H1 (cell line): ENCODE data around the gene KISS1. TPM values are rescaled to one million over a fixed set of nuclear protein-coding genes. Genes with fewer than 3 reads are reported as not detected.

Experiments used
- CTCF ChIA-PET: fragments of 300-600 bp; sonication (Branson Sonifier 250); formaldehyde crosslinking; loops from one replicate; lab custom pipeline; 2021; ENCODE audit not compliant: partially characterized antibody; lab: Charles Lee
- POLR2A ChIA-PET: fragments of 300-600 bp; sonication (Branson Sonifier 250); formaldehyde crosslinking; loops from one replicate; lab custom pipeline; 2021; ENCODE audit warnings: inconsistent platforms; ENCODE audit not compliant: partially characterized antibody; lab: Charles Lee
- DNase-seq, 2 experiments: peaks; one replicate each; pipeline versions ENCODE4 v3.0.0 to v3.0.0-alpha.2; 2010 to 2022; ENCODE audit warnings: low spot score in 2 of 2, low read depth in 1 of 2, mixed read lengths in 1 of 2
- FAIRE-seq: peaks from 2 replicates; lab custom pipeline; 2011; peaks lifted over from hg19 to GRCh38; lab: Jason Lieb, UNC
- H2AFZ ChIP-seq: 2 replicates; pipeline ENCODE4 v1.8.1; 2012; ENCODE audit warnings: low read length, inconsistent platforms
- H2AK5ac ChIP-seq: 2 replicates; pipeline ENCODE4 v1.6.1; 2013; ENCODE audit warnings: low read depth, low read length
- H2BK120ac ChIP-seq: replicated peaks from 2 replicates; pipeline ENCODE3; 2013; ENCODE audit warnings: low read depth, low read length, inconsistent platforms
- H2BK12ac ChIP-seq: 2 replicates; pipeline ENCODE4 v1.6.1; 2013; ENCODE audit warnings: low read depth, low read length
- H2BK15ac ChIP-seq: 2 replicates; pipeline ENCODE4 v1.6.1; 2013; ENCODE audit warnings: low read length
- H2BK20ac ChIP-seq: 2 replicates; pipeline ENCODE4 v1.6.1; 2013; ENCODE audit warnings: low read length
- H2BK5ac ChIP-seq: 2 replicates; pipeline ENCODE4 v1.6.1; 2013; ENCODE audit warnings: low read depth, low read length
- H3K14ac ChIP-seq: 2 replicates; pipeline ENCODE4 v1.6.1; 2013; ENCODE audit warnings: inconsistent platforms; ENCODE audit not compliant: insufficient read length
- H3K18ac ChIP-seq: 2 replicates; pipeline ENCODE4 v1.6.1; 2013; ENCODE audit warnings: low read length; ENCODE audit errors: extremely low read depth
- H3K23ac ChIP-seq: 2 replicates; pipeline ENCODE4 v1.6.1; 2013; ENCODE audit warnings: inconsistent platforms; ENCODE audit not compliant: insufficient read length
- H3K23me2 ChIP-seq: 2 replicates; pipeline ENCODE4 v1.6.1; 2013; ENCODE audit warnings: low read depth, low read length
- H3K27ac ChIP-seq: 2 replicates; pipeline ENCODE4 v1.6.1; 2011; ENCODE audit warnings: low read depth, low read length, inconsistent platforms
- H3K27me3 ChIP-seq, 4 experiments: replicated peaks in 1 of 4; 1 replicate in 1 of 4; 2 replicates in 3 of 4; pipeline versions ENCODE4 v1.6.1 to v1.8.1; 2011 to 2013; ENCODE audit warnings: low read length in 3 of 4, mild to moderate bottlenecking in 3 of 4, inconsistent platforms in 2 of 4, mixed read lengths in 2 of 4, moderate library complexity in 1 of 4; ENCODE audit not compliant: control insufficient read depth in 3 of 4, insufficient read depth in 3 of 4; ENCODE audit errors: extremely low read depth in 1 of 4
- H3K36me3 ChIP-seq, 4 experiments: 2 replicates each; pipeline versions ENCODE4 v1.6.1 to v1.8.1; 2011 to 2013; ENCODE audit warnings: mild to moderate bottlenecking in 4 of 4, low read length in 3 of 4, moderate library complexity in 2 of 4, control low read depth in 1 of 4, inconsistent platforms in 1 of 4; ENCODE audit not compliant: insufficient read depth in 4 of 4, control insufficient read depth in 2 of 4
- H3K4ac ChIP-seq: replicated peaks from 2 replicates; pipeline ENCODE3; 2013; ENCODE audit warnings: low read length, low read depth, mixed read lengths, inconsistent platforms; ENCODE audit not compliant: insufficient read length
- H3K4me1 ChIP-seq, 4 experiments: replicated peaks in 1 of 4; 1 replicate in 1 of 4; 2 replicates in 3 of 4; pipeline versions ENCODE4 v1.6.1 to v1.8.1; 2011 to 2013; ENCODE audit warnings: low read length in 3 of 4, inconsistent platforms in 2 of 4, mixed read lengths in 1 of 4; ENCODE audit not compliant: insufficient read depth in 4 of 4, control insufficient read depth in 3 of 4
- H3K4me2 ChIP-seq, 2 experiments: 2 replicates each; pipeline versions ENCODE4 v1.6.1 to v1.8.1; 2011 to 2013; ENCODE audit warnings: low read depth in 2 of 2, low read length in 2 of 2, control low read depth in 1 of 2, inconsistent platforms in 1 of 2, mild to moderate bottlenecking in 1 of 2; ENCODE audit not compliant: insufficient read depth in 1 of 2
- H3K4me3 ChIP-seq, 4 experiments: fragments of 200-600, 300-600 bp in 1 of 4; sonication (generic), shearing (Covaris generic), sonication (Bioruptor Twin) in 1 of 4; 2 replicates each; pipeline versions ENCODE4 v1.5.1 to v1.8.1; 2011 to 2016; ENCODE audit warnings: low read length in 4 of 4, low read depth in 3 of 4, control low read depth in 2 of 4, inconsistent platforms in 2 of 4, mild to moderate bottlenecking in 2 of 4, mixed read lengths in 1 of 4, moderate library complexity in 1 of 4; ENCODE audit not compliant: insufficient read depth in 2 of 4; ENCODE audit errors: extremely low read depth in 1 of 4
- H3K56ac ChIP-seq: replicated peaks from 2 replicates; pipeline ENCODE3; 2013; ENCODE audit warnings: low read depth, mild to moderate bottlenecking, mixed read lengths, low read length, inconsistent platforms; ENCODE audit not compliant: insufficient read length
- H3K79me1 ChIP-seq: 2 replicates; pipeline ENCODE4 v1.6.1; 2013; ENCODE audit warnings: low read depth, low read length, control low read depth
- H3K79me2 ChIP-seq, 2 experiments: 2 replicates each; pipeline versions ENCODE4 v1.6.1 to v1.8.1; 2012 to 2013; ENCODE audit warnings: low read length in 2 of 2, mild to moderate bottlenecking in 2 of 2, inconsistent platforms in 1 of 2; ENCODE audit not compliant: insufficient read depth in 2 of 2, control insufficient read depth in 1 of 2
- H3K9ac ChIP-seq, 4 experiments: replicated peaks in 1 of 4; 1 replicate in 1 of 4; 2 replicates in 3 of 4; pipeline versions ENCODE4 v1.6.1 to v1.8.1; 2011 to 2013; ENCODE audit warnings: low read depth in 3 of 4, low read length in 3 of 4, control low read depth in 2 of 4, mild to moderate bottlenecking in 2 of 4, moderate library complexity in 2 of 4, inconsistent platforms in 1 of 4; ENCODE audit errors: extremely low read depth in 1 of 4
- H3K9me3 ChIP-seq, 2 experiments: 2 replicates each; pipeline versions ENCODE4 v1.6.1 to v1.8.1; 2012 to 2013; ENCODE audit warnings: mild to moderate bottlenecking in 2 of 2, moderate library complexity in 2 of 2, control low read depth in 1 of 2, inconsistent platforms in 1 of 2, low read depth in 1 of 2, low read length in 1 of 2, mixed read lengths in 1 of 2; ENCODE audit not compliant: insufficient read depth in 2 of 2
- H4K20me1 ChIP-seq, 2 experiments: replicated peaks in 1 of 2; 2 replicates each; pipeline versions ENCODE3 to v1.8.1; 2011 to 2013; ENCODE audit warnings: inconsistent platforms in 2 of 2, low read length in 2 of 2, mild to moderate bottlenecking in 1 of 2; ENCODE audit not compliant: insufficient read depth in 2 of 2, control insufficient read depth in 1 of 2
- H4K5ac ChIP-seq: 2 replicates; pipeline ENCODE4 v1.6.1; 2013; ENCODE audit warnings: low read length, low read depth, mixed read lengths, inconsistent platforms; ENCODE audit not compliant: insufficient read length
- H4K8ac ChIP-seq: 2 replicates; pipeline ENCODE4 v1.8.0; 2013; ENCODE audit warnings: mild to moderate bottlenecking, moderate library complexity, low read length, inconsistent platforms; ENCODE audit not compliant: insufficient read depth; ENCODE audit errors: extremely low read depth
- H4K91ac ChIP-seq: replicated peaks from 2 replicates; pipeline ENCODE3; 2013; ENCODE audit warnings: low read length, mixed read lengths, inconsistent platforms; ENCODE audit not compliant: insufficient read length
- BCL11A ChIP-seq, 2 experiments: IDR thresholded peaks; one replicate each; pipeline ENCODE4 v1.6.1; 2011; ENCODE audit warnings: low read depth in 2 of 2, low read length in 2 of 2, mild to moderate bottlenecking in 2 of 2
- GTF2F1 ChIP-seq: IDR thresholded peaks from 2 replicates; pipeline ENCODE4 v1.6.1; 2012; ENCODE audit warnings: low read depth, low read length, improper control_type of control experiment, borderline replicate concordance
- JUND ChIP-seq: IDR thresholded peaks from 2 replicates; pipeline ENCODE4 v1.6.1; 2011; ENCODE audit warnings: mild to moderate bottlenecking, improper control_type of control experiment, low read length
- KDM5A ChIP-seq: fragments of 200-600 bp; IDR thresholded peaks from 2 replicates; pipeline ENCODE4 v1.7.1; 2012; ENCODE audit warnings: mild to moderate bottlenecking, low read length, inconsistent platforms, mixed read lengths
- POLR2AphosphoS5 ChIP-seq: IDR thresholded peaks from 2 replicates; pipeline ENCODE4 v1.6.1; 2011; ENCODE audit warnings: low read depth, low read length
- RAD21 ChIP-seq, 2 experiments: IDR thresholded peaks in 1 of 2; conservative IDR thresholded peaks in 1 of 2; 2 replicates each; pipeline ENCODE4 v1.6.1; 2011; ENCODE audit warnings: low read depth in 2 of 2, low read length in 2 of 2, improper control_type of control experiment in 1 of 2, inconsistent platforms in 1 of 2, mild to moderate bottlenecking in 1 of 2, moderate library complexity in 1 of 2
- RNF2 ChIP-seq: fragments of 200-900, 300-1000 bp; sonication (generic); IDR thresholded peaks from 2 replicates; pipeline ENCODE4 v1.7.1; 2016; ENCODE audit warnings: borderline replicate concordance, low read depth, mild to moderate bottlenecking, antibody characterized with exemption, low read length; ENCODE audit not compliant: poor library complexity, severe bottlenecking; ENCODE audit errors: missing control alignments
- RXRA ChIP-seq: IDR thresholded peaks from 2 replicates; pipeline ENCODE4 v1.6.1; 2011; ENCODE audit warnings: low read depth, mild to moderate bottlenecking, low read length, moderate library complexity; ENCODE audit not compliant: insufficient read depth
- TBP ChIP-seq: IDR thresholded peaks from 2 replicates; pipeline ENCODE4 v1.6.1; 2011; ENCODE audit warnings: low read depth, low read length, improper control_type of control experiment
- WGBS, 2 experiments: shearing (Covaris generic) in 1 of 2; methylation state at CpG; one replicate each; pipeline versions ENCODE4 v1.1.6 to v1.1.7; 2013 to 2015; ENCODE audit warnings: low lambda C conversion rate in 2 of 2, mixed read lengths in 2 of 2, inconsistent platforms in 1 of 2, low coverage in 1 of 2, missing lambda C conversion rate in 1 of 2; ENCODE audit not compliant: insufficient replicate concordance in 2 of 2, insufficient coverage in 1 of 2, insufficient read length in 1 of 2; ENCODE audit errors: extremely low coverage in 1 of 2, missing lambda C conversion rate in 1 of 2; 5-methylcytosine and 5-hydroxymethylcytosine counted together
- polyA plus RNA-seq, 7 experiments: library from polyadenylated mRNA; depleted of rRNA in 3 of 7; stranded (reverse) in 5 of 7; unstranded in 2 of 7; fragments of >200 nt in 5 of 7; fragments of 200-250 nt in 2 of 7; gene quantifications; 1 replicate in 5 of 7; 2 replicates in 1 of 7; 4 replicates in 1 of 7; pipeline versions ENCODE4 v1.2.1 to v1.2.3, GENCODE V29; 2011 to 2013; ENCODE audit warnings: missing spikeins in 2 of 7, mixed read lengths in 2 of 7
- total RNA-seq: library from RNA; stranded (reverse); fragmentation: NEBNext Ultra II Directional; extraction: Animal tissue kit (Norgen Biotek cat#: 25700); gene quantifications from 2 replicates; pipeline ENCODE4 v1.2.1, GENCODE V29; 2021
- TF ChIP-seq, protein P1 (sequence below): IDR thresholded peaks from 2 replicates; pipeline ENCODE4 v1.6.1; 2012; ENCODE audit warnings: low read length, inconsistent platforms

The KISS1 gene
- total and polyA plus RNA-seq, 2 of the 8 experiments (the other 6 are each of a cell fraction or from before 2014, with no cell fraction given): 0.71 TPM; not detected in 1

DNA sequence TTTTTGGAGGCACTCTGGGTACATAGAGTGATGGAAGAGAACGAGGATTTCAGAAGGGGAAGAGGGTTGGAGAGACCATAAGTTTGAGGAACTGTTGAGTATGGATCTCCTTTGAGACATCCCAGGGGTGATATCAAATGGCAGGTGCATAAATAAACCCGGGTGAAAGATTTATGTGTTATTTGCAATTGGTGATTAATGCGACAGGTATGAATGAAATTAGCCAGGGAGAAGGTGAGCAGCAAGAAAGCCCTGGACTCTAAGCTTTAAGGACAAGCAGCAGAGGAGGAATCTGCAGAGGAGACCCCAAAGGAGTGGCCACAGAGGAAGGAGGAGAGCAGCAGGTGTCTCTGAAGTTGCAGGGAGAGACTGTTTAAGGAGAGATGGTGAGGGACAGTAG, 21.3 kb downstream of the KISS1 start:
- H2BK5ac ChIP-seq: no peak overlapping the region
- H3K27ac ChIP-seq: no peak overlapping the region
- no peak overlapping the region for H3K56ac ChIP-seq
- DNase-seq (no peak), FAIRE-seq (no peak)
- no peak overlapping the region for H2AFZ ChIP-seq
- peaks cover 7 to 11% of the 10 kb centered on the region in 2 experiments for H3K9me3 ChIP-seq
- no peaks in the 10 kb centered on the region for H3K23me2 ChIP-seq
- H3K4me3 ChIP-seq: no peak overlapping the region
- no peak overlapping the region for H3K14ac ChIP-seq
- H3K79me2 ChIP-seq: no peaks in the 10 kb centered on the region
- no peak overlapping the region for H3K4me2 ChIP-seq
- 0 out of 7 replicates have a peak, but pooled peaks cover 0 to 2% (median under 1%) of the 10 kb centered on the region in 4 experiments for H3K27me3 ChIP-seq
- no peak overlapping the region for H2BK20ac ChIP-seq
- H2AK5ac ChIP-seq: no peak overlapping the region
- H4K5ac ChIP-seq: no peak overlapping the region
- ChIA-PET POLR2A (no interaction called here), CTCF (interaction anchor here (1.0 to 10.6 kb wide), 10 partner anchors 14 to 224 kb away, joined by 3 to 106 read pairs (median 6); no protein-coding TSS in a partner anchor)
- no peaks in the 10 kb centered on the region for H3K4me1 ChIP-seq
- H2BK12ac ChIP-seq: no peak overlapping the region
- no peak overlapping the region for H3K23ac ChIP-seq
- no peaks in the 10 kb centered on the region for H4K20me1 ChIP-seq
- H2BK120ac ChIP-seq: no peak overlapping the region
- H4K8ac ChIP-seq: no peak overlapping the region
- no peak overlapping the region for H3K4ac ChIP-seq
- no peak overlapping the region for H2BK15ac ChIP-seq
- H3K18ac ChIP-seq: no peak overlapping the region
- H3K9ac ChIP-seq: no peak overlapping the region
- no peak for TF ChIP-seq KDM5A
- no peak for TF ChIP-seq POLR2AphosphoS5
- TF ChIP-seq RXRA: no peak
- no peak for TF ChIP-seq RAD21 (IDR thresholded peaks at IDR 0.05 in 1 of 2, conservative IDR thresholded peaks at IDR 0.05 in 1 of 2; ENCODE audit: low read depth in 2 of 2, low read length in 2 of 2)
- no peak for TF ChIP-seq RNF2
- TF ChIP-seq TBP: no peak
- TF ChIP-seq, protein P1, sequence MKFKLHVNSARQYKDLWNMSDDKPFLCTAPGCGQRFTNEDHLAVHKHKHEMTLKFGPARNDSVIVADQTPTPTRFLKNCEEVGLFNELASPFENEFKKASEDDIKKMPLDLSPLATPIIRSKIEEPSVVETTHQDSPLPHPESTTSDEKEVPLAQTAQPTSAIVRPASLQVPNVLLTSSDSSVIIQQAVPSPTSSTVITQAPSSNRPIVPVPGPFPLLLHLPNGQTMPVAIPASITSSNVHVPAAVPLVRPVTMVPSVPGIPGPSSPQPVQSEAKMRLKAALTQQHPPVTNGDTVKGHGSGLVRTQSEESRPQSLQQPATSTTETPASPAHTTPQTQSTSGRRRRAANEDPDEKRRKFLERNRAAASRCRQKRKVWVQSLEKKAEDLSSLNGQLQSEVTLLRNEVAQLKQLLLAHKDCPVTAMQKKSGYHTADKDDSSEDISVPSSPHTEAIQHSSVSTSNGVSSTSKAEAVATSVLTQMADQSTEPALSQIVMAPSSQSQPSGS: no peak
- TF ChIP-seq GTF2F1: no peak
- no peak for TF ChIP-seq JUND
- no peak for TF ChIP-seq BCL11A (IDR thresholded peaks at IDR 0.05; ENCODE audit: low read depth in 2 of 2, low read length in 2 of 2)
- H3K36me3 ChIP-seq: no peaks in the 10 kb centered on the region; a peak in 1 of 8 replicates
- no peaks in the 10 kb centered on the region for H3K79me1 ChIP-seq
- no peak overlapping the region for H4K91ac ChIP-seq
- WGBS, 2 experiments: 90 to 100% methylated on average over 1 to 3 of the region's 3 CpGs
